Inflammatory macrophage treated with lipopolysaccharide for 1 hour (primary cell): ENCODE results near the gene MPZL3.
"Not testable (repeated sequence)": the region's sequence is repeated elsewhere in the genome, so short reads cannot be mapped to it uniquely, and the experiment has no call there.

Experiments used
- DNase-seq, 2 donors: peaks; one replicate each; pipeline ENCODE4 v3.0.0-alpha.2; 2020 to 2022

Gene MPZL3

GRCh38 chr11:118212131-118212725, 39.9 kb downstream of the MPZL3 start:
- no peak for DNase-seq

DNA sequence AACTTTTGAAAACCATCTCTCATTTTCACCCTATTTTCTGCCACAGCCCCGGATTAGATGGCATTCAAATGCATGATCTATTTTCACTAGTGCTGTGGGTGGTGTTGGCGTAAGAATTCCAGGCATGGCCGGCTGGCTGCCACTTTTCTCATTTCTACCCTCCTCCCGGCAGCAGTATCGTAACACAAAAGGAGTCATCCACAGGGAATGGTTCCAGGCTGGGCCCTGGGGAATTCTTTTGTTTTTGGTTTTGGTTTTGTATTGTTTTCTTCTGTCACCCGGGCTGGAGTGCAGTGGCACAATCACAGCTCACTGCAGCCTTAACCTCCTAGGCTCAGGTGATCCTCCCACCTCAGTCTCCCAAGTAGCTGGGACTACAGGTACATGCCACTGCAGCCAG, 41.2 kb downstream of the MPZL3 start:
- no peak for DNase-seq

DNA sequence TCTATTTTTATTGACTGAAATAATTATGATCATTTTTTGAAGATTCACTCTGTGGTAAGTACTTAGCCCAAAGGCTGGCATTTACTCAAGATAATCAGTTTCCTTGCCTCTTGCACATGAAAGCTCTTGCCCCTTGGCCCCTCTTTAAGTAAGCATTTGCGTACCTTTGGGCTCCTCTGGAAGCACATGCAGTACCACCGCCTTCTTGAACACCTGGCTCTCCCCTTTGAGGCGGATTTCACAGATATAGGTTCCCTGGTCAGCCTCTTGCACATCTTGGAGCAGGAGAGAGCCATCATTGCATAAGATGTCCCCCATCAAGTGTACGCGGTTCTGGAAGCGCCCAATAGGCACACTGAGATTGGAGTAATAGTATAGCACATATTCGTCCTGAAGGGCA, 41.8 kb downstream of the MPZL3 start:
- DNase-seq: no peak

DNA sequence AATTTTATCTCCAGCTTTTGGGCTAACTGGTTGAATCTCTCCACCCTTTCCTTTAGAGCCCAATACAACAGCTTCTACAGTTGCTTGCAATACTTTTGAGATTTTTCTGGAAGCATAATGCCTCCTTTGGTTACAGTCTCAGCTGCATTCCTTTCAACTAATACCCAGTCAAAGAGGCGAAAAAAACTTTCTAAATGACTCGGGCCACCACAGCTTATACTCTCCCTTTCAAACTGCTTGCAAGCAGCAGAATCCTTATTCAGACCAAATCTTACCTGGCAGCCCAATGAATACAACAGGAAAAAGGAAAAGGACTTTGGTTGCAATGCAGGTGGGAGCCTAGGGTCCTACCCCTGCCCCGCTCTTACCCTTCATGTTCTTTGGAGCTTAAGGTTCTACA, 43.1 kb downstream of the MPZL3 start:
- DNase-seq: no peak

GRCh38 chr11:118207079-118207478, 45.1 kb downstream of the MPZL3 start:
- DNase-seq: no peak

DNA sequence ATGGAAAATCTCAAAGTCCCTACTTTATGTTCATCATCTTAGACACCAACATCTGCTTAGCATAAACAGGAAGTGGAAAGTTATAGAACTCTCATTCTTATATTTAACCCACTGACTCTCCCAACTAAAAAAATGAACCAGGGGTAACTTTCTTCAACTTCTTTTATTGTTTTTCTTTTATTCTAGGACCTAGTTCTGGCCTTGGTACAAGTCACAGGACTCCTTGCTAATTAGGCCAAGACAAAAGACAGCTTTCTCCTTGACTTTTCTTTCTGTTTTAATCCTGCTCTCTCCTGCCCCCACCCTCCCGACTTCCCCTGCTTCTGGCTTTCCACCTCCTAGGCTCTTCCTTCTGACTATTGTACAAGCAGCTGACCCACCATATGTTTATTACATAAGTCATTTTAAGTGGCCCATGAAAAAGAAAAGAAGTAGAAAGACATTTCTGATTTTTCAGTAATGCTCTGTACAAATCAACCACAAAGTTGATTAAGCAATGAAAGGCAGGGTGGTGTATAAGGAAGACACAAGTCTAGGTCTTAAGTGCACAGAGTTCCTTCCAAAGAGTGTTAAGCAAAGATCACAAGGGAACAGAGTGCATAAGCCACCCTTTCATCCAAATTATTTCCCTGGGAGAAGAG, 45.7 kb downstream of the MPZL3 start:
- peak; percentile 75 to 82 for DNase-seq

GRCh38 chr11:118205606-118206378, 46.4 kb downstream of the MPZL3 start:
- DNase-seq: no peak

- DNase-seq: no peak
Measured at GRCh38 chr11:118202599-118203422, 49.4 kb downstream of the MPZL3 start.

DNA sequence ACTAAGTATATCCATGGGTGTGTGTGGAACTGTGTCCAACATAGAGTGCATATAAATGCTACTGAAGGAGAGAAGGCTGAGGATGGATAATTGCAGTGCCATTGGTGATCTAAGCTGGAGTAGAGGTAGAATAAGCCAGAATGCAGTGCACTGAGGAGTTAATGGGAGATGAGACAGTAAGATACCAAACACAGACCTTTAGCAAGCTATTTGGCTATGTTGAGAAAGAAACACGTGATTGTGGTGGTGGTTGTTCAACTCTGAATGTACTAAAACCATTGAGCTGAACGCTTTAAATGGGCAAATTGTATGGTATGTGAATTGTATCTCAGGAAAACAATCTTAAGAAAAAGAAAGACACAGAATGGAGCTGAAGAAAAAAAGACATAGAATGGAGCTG, 50.2 kb downstream of the MPZL3 start:
- DNase-seq: no peak

DNA sequence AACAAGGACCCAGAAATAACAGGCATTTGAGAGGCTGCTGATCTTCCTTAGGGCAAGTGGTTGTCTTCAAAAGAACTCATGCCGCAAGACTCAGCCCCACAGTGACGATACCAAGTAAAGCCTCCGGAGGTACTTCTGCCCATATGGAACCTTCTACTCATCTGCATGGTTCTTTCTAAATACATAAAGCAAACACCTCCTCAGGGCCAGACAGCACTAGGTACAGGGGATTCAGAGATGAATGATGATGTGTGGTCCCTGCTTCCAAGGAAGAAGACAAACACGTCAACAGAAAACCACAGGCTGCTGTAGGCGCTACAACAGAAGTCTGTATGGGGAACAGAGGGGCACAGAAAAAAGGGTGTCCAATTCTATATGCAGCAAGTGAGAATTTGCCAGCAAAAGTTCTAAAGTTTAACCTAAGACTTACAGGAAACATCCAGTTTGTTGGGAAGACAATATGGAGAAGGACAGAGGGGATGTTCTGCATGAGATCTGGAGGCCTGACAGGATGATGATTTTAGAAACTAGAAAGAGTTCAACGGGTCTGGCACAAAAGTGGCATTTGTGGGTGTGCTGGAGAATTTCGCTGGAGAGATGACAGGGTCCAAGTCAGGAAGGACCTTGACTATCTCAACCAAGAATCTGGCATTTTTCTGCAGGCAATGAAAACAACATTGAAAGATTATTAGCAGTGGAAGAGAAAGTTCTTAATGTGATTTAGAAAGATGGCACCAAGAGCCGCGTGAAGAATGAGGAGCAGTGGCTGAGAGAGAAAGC, 51.1 kb downstream of the MPZL3 start:
- no peak for DNase-seq

GRCh38 chr11:118200497-118200896, 51.7 kb downstream of the MPZL3 start:
- no peak for DNase-seq

DNA sequence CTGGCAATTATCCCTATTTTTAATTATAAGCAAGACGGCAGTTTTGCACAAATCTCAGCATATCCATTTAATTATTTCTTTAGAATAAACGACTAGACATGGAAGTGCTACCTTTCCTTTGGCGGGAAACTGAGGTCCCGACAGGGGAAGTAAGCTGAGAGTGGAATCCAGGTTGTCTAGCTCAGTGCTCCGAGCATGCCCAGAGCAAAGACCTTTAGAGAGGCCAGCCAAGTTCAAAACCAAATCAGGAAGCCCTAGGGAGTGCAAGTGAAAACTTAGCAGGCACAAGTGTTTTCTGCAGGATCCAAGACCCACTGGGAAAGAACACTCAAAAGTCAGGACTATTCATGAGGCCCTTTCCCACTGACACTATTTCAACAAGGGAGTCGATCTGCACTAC, 53.0 kb downstream of the MPZL3 start:
- DNase-seq: no peak

- DNase-seq: peak in 1 of 2 donors; percentile 81
Measured at GRCh38 chr11:118198370-118198769, 53.8 kb downstream of the MPZL3 start.

DNA sequence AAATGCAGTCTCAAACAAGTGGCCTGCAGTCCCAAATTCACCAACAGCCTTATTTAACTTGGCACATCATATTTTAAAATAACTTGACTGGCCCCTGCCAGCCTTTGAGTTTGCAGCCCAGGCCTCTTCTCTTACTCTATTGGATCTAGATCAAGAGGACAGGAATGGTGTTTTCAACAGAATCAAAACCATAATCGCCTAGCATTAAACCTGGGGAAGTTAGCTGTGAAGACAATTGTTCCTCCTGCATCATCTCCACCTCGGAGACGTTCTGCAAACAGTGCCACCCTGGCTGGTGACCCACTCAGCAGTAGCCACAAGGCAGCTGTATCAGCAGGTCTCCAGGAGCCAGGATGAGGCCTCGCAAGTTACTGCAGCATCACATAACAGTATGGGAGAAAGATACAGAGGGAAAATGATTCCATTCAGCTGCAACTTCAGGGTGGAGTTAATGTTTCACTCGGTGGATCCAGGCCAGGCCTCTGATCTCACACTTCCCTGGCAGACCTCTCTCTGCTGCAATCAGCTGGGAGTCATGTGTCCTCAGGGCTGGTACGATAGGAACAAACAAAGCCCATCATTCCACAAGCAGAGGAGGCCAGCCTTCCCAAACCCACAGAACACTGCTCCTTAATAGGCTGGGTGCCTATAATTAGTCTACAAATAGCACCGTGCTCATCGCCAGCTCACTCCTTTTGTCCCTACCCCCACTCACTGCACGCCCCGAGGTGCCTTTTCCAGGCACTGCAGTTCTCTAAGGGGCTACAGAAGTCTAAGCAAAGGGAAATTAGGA, 57.1 kb downstream of the MPZL3 start:
- no peak for DNase-seq

DNA sequence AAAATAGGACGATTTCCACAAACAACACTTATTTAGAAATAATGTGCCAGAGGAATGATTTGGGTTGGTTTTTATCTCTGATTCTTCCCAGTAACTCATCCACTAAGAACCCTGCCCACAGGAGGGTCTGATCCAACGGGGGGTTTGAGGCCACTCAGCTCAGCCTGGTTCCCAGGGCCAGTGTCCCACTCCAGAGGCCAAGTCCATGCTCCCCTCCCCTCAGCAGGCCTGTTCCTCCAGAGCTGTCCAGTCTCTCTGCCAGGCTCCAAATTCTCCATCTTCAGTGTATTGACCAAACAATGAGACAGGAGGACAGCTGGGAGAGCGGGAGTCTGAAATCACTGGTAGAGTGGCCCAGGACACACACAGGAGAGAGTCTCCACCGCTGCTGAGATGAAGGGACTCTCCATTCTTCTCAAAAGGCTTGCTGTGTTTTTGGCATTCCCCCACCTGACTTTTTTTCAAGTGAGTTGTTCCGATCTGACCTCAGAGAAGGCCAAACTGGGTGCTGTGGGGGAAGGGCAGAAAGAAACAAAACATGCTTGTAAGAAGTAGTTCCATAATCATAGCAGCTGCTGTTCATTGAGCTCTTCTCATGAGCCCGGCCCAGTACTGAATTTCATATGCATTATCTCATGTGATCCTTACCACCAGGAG, 58.1 kb downstream of the MPZL3 start:
- DNase-seq: no peak

- not testable (repeated sequence) for DNase-seq
Measured at GRCh38 chr11:118192817-118193216, 59.3 kb downstream of the MPZL3 start.

DNA sequence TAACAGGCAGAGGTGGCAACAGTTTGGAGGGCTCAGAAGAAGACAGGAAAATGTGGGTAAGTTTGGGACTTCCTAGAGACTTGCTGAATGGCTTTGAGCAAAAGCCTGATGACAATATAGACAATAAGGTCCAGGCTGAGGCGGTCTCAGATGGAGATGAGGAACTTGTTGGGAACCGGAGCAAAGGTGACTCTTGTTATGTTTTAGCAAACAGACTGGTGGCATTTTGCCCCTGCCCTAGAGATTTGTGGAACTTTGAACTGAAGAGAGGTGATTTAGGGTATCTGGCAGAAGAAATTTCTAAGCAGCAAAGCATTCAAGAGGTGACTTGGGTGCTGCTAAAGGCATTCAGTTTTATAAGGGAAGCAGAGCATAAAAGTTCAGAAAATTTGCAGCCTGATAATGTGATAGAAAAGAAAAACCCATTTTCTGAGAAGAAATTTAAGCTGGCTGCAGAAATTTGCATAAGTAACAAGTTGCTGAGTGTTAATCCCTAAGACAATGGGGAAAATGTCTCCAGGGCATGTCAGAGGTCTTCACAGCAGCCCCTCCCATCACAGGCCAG, 61.1 kb downstream of the MPZL3 start:
- DNase-seq: not testable (repeated sequence)

DNA sequence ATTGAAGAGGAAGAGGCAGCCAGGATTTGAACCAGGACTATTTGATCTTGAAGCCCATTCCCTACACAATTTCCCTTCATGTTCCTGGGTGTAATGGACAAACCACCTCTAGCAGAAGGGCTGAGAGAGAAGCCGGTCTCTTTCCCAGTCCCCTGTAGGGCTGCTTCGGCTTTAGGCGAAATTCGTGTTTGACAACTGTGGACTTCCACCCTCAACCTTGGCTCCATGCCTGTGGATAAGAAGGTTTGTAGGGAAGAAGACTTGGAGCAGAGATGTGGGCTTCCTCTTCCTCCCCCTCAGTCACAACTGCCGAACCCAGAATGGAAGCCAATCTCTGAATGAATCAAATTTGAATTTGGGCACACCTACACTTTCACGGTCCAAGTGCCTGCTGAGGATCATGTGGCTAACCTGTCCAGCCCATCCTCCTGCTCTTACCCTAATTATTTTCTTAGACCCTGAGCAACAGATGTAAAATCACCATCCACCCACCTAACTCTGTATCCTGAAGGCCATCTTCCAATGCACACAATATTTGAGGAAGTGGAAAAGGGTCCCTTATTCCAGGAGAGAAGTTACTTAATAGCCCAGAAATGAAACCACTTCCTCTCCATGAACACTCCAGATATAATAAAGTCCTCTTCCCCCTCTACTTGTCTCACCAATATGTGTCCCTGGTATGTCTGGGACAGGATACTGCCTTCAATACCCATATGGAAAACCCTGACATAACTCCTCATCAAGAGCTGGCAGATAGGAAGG, 65.6 kb downstream of the MPZL3 start:
- peak; percentile 43 to 58 for DNase-seq

GRCh38 chr11:118184784-118185579, 67.2 kb downstream of the MPZL3 start:
- peak; percentile 32 to 61 for DNase-seq
